ENCODE measurements around the gene SRRT.
A peak's percentile ranks its signal among the peaks of the same experiment; 100 is the strongest.
"Not testable (repeated sequence)": the region's sequence is repeated elsewhere in the genome, so short reads cannot be mapped to it uniquely, and the experiment has no call there.

Gene SRRT

GRCh38 chr7:100854899-100855298, 20.0 kb upstream of the SRRT start:
- not testable (repeated sequence) for DNase-seq

- no peak for DNase-seq
Measured at GRCh38 chr7:100855515-100855914, 19.4 kb upstream of the SRRT start.

GRCh38 chr7:100856871-100857282, 18.0 kb upstream of the SRRT start:
- no peak for DNase-seq

- DNase-seq = no peak
Measured at GRCh38 chr7:100859856-100860255, 15.0 kb upstream of the SRRT start.

- no peak for DNase-seq
Measured at GRCh38 chr7:100860702-100861615, 13.9 kb upstream of the SRRT start.

- DNase-seq = no peak
Measured at GRCh38 chr7:100861616-100861985, 13.3 kb upstream of the SRRT start.

GRCh38 chr7:100863406-100863950, 11.4 kb upstream of the SRRT start:
- DNase-seq = no peak

GRCh38 chr7:100864263-100864845, 10.5 kb upstream of the SRRT start:
- DNase-seq = no peak

- no peak for DNase-seq
Measured at GRCh38 chr7:100865372-100865911, 9.5 kb upstream of the SRRT start.

GRCh38 chr7:100865938-100866728, 8.8 kb upstream of the SRRT start:
- DNase-seq = peak; percentile 28 to 56

- DNase-seq = no peak
Measured at GRCh38 chr7:100866729-100867039, 8.2 kb upstream of the SRRT start.

GRCh38 chr7:100867040-100867775, 7.7 kb upstream of the SRRT start, which contains the start of gene TRIP6:
TSS of gene TRIP6 (plus strand) at chr7:100867387. CDS start at chr7:100867498, 111 bp downstream.
- peak; percentile 31 to 56 for DNase-seq

- no peak for DNase-seq
Measured at GRCh38 chr7:100867776-100868485, 7.0 kb upstream of the SRRT start.

- DNase-seq = no peak
Measured at GRCh38 chr7:100873599-100874299, 1.2 kb upstream of the SRRT start.

- no peak for DNase-seq
Measured at GRCh38 chr7:100874300-100874576, 665 bp upstream of the SRRT start.

- no peak for DNase-seq
Measured at GRCh38 chr7:100875356-100875751, 451 bp downstream of the SRRT start.

- no peak for DNase-seq
Measured at GRCh38 chr7:100878013-100878412, 3.1 kb downstream of the SRRT start.

GRCh38 chr7:100878685-100879084, 3.8 kb downstream of the SRRT start:
- no peak for DNase-seq

- no peak for DNase-seq
Measured at GRCh38 chr7:100879685-100880261, 4.9 kb downstream of the SRRT start.

GRCh38 chr7:100880645-100881044, 5.7 kb downstream of the SRRT start:
- no peak for DNase-seq

GRCh38 chr7:100881136-100881535, 6.2 kb downstream of the SRRT start:
- no peak for DNase-seq
